Sigmoid colon (tissue), 7 donors: Measurements from ENCODE around the gene NUP62. TPM values are rescaled to one million over a fixed set of nuclear protein-coding genes. Genes with fewer than 3 reads are reported as not detected.

Experiments
- DNase-seq: peaks from one replicate; pipeline ENCODE4 v3.0.0-alpha.2; 2019
- H3K27ac ChIP-seq, 4 donors: fragments of 200-600 bp; sonication (generic); one replicate each; pipeline ENCODE4 v1.5.1; 2016 to 2019; ENCODE audit warnings: mild to moderate bottlenecking in 1 of 4
- H3K27me3 ChIP-seq, 3 donors: fragments of 200-600 bp; sonication (generic); one replicate each; pipeline ENCODE4 v1.5.1; 2019; ENCODE audit warnings: mild to moderate bottlenecking in 1 of 3
- H3K36me3 ChIP-seq, 4 donors: fragments of 200-600 bp; sonication (generic); one replicate each; pipeline ENCODE4 v1.5.1; 2016 to 2019
- H3K4me1 ChIP-seq, 4 donors: fragments of 200-600 bp; sonication (generic); one replicate each; pipeline ENCODE4 v1.5.1; 2017 to 2019
- H3K4me3 ChIP-seq, 4 donors: fragments of 200-600 bp; sonication (generic); one replicate each; pipeline ENCODE4 v1.5.1; 2017 to 2019; ENCODE audit warnings: mild to moderate bottlenecking in 2 of 4, moderate library complexity in 1 of 4
- H3K9me3 ChIP-seq, 4 donors: fragments of 200-600 bp in 3 of 4; sonication (generic) in 3 of 4; one replicate each; pipeline versions ENCODE4 v1.5.1 to v1.6.1; 2013 to 2019
- EP300 ChIP-seq, 4 donors: sonication (generic); formaldehyde crosslinking; IDR thresholded peaks; one replicate each; pipeline ENCODE4 v1.6.1; 2017; ENCODE audit warnings: antibody characterized with exemption in 4 of 4
- POLR2A ChIP-seq, 2 donors: fragments of 450-650 bp; IDR thresholded peaks; one replicate each; pipeline ENCODE4 v1.6.1; 2016; ENCODE audit warnings: antibody characterized with exemption in 2 of 2, mild to moderate bottlenecking in 2 of 2, moderate library complexity in 2 of 2
- POLR2AphosphoS5 ChIP-seq, 4 donors: sonication (generic); formaldehyde crosslinking; IDR thresholded peaks; one replicate each; pipeline ENCODE4 v1.6.1; 2017; ENCODE audit warnings: antibody characterized with exemption in 4 of 4
- WGBS, 2 donors: extraction: QIAGEN DNeasy Blood & Tissue Kit; methylation state at CpG; one replicate each; pipeline ENCODE4 v1.1.7; 2013; 5-methylcytosine and 5-hydroxymethylcytosine counted together
- intact Hi-C: fragments of 100-400 bp; cut with DNase I; formaldehyde crosslinking; loops from one replicate; pipeline ENCODE4 v1.15.1; 2023
- polyA plus RNA-seq, 3 donors: library from polyadenylated mRNA; stranded (reverse); fragments of 200-250 nt; gene quantifications; one replicate each; pipeline ENCODE4 v1.2.3, GENCODE V29; 2013
- total RNA-seq, 4 donors: library from RNA; depleted of rRNA; stranded (reverse); fragments of >200 nt; gene quantifications; one replicate each; pipeline ENCODE4 v1.1.0, GENCODE V29; 2016
- TF ChIP-seq, protein P1 (sequence below), 4 experiments: fragments of 450-650 bp in 3 of 4; fragments of 200-600 bp in 1 of 4; IDR thresholded peaks; one replicate each; pipeline ENCODE4 v1.5.1; 2016 to 2019; ENCODE audit warnings: antibody characterized with exemption in 4 of 4, mild to moderate bottlenecking in 3 of 4, moderate library complexity in 2 of 4
- donor health status: healthy with polysubstance abuse.
- donor health status: Bipolar disorder and iron deficiency.
- donor health status: healthy.

Gene NUP62
- total and polyA plus RNA-seq, 7 donors, result 10.2 to 42.6 (median 25.7) TPM

DNA sequence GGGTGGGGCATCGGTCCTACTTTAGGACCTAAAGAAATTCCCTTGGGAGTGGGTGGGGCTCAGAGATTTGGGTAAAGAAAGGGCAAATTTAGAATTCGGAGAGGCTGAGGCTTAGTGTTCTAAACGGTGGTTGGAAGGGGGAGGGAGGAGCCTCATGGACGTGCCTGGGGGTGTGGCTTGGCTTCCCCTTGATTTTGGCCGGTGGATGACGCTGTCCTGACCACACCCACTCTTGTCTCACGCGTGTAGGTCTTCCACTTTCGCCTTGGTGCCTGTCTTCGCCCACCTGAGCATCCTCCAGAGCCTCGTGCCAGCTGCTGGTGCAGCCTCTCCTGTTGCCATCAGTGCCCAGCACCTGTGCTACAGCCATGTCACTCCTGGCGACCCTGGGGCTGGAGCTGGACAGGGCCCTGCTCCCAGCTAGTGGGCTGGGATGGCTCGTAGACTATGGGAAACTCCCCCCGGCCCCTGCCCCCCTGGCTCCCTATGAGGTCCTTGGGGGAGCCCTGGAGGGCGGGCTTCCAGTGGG is 1.2 kb upstream of the NUP62 start:
- H3K9me3 ChIP-seq, result no peaks in the 10 kb centered on the region
- peaks cover 0 to 27% (median 21%) of the 10 kb centered on the region in 4 donors for H3K4me1 ChIP-seq
- H3K36me3 ChIP-seq, result peaks cover 0 to 12% (median 1%) of the 10 kb centered on the region in 4 donors
- intact Hi-C loops, result no loop called here
- peak overlapping the region in 2 of 4 donors; percentile 88 to 97 for H3K4me3 ChIP-seq
- DNase-seq, result no peak
- 71 to 72% methylated on average over 15 of the region's 15 CpGs for WGBS, 2 donors
- TF ChIP-seq POLR2A (IDR thresholded peaks at IDR 0.05) (no peak), POLR2AphosphoS5 (IDR thresholded peaks at IDR 0.05) (no peak), EP300 (IDR thresholded peaks at IDR 0.05) (no peak)
- TF ChIP-seq, protein P1, sequence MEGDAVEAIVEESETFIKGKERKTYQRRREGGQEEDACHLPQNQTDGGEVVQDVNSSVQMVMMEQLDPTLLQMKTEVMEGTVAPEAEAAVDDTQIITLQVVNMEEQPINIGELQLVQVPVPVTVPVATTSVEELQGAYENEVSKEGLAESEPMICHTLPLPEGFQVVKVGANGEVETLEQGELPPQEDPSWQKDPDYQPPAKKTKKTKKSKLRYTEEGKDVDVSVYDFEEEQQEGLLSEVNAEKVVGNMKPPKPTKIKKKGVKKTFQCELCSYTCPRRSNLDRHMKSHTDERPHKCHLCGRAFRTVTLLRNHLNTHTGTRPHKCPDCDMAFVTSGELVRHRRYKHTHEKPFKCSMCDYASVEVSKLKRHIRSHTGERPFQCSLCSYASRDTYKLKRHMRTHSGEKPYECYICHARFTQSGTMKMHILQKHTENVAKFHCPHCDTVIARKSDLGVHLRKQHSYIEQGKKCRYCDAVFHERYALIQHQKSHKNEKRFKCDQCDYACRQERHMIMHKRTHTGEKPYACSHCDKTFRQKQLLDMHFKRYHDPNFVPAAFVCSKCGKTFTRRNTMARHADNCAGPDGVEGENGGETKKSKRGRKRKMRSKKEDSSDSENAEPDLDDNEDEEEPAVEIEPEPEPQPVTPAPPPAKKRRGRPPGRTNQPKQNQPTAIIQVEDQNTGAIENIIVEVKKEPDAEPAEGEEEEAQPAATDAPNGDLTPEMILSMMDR (IDR thresholded peaks at IDR 0.05), result no peak
- peak overlapping the region; percentile 92 to 98 (median 94) for H3K27ac ChIP-seq
- no peaks in the 10 kb centered on the region for H3K27me3 ChIP-seq

DNA sequence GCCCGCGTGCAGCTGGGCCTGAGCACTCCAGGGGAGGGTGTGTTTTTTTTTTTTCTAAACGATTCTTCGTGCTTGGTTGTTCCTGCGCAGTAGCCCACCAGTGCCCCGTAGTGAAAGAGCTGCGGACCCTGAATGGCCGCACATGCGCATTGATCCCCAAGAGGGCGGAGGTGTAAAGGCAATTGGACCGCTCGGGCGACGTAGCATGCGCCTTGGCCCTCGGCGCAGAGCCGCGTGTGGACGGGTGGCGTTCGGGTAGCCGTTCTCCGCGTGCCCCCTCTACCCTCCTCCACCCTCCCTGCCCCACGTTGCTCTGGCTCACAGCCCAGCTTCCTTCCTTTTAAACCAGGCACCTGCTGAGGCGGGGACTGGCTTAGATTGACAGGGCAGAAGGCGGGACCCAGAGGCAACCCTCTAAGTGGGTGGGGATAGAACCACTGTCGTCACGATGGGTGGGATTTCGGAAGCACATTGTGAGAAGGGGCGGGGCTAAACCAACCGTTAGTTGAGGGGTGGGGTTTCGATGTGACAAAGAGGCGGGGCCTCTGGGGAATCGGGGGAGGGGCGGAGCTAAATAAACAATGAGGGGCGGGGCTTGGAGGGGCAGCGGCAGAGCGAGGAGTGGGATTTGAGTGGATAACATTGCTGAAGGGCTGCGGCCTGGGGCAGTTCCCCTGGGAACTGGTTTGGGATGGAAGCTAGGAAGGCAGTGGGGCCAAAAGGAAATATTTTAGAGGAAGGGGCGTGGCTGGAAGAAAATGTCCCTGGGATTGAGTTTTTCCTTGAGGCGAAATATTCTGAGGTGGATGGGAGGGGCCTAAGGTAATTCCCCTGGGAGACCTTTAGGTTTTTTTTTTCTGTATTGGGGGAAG is 543 bp upstream of the NUP62 start:
- Histone ChIP-seq H3K27me3 (no peaks in the 10 kb centered on the region), H3K9me3 (no peaks in the 10 kb centered on the region), H3K27ac (peak overlapping the region; percentile 92 to 98 (median 94)), H3K4me1 (peaks cover 0 to 27% (median 21%) of the 10 kb centered on the region in 4 donors), H3K4me3 (peak overlapping the region; percentile 80 to 98 (median 92)), H3K36me3 (peaks cover 0 to 19% (median 1%) of the 10 kb centered on the region in 4 donors)
- 4 to 5% methylated on average over 43 of the region's 43 CpGs for WGBS, 2 donors
- DNase-seq, result peak; percentile 97
- intact Hi-C loops, result no loop called here
- TF ChIP-seq POLR2AphosphoS5 (IDR thresholded peaks at IDR 0.05) (peak; percentile 47 to 68 (median 62)), POLR2A (IDR thresholded peaks at IDR 0.05) (peak in 1 of 2 donors; percentile 32), EP300 (IDR thresholded peaks at IDR 0.05) (no peak)
- TF ChIP-seq, protein P1 (IDR thresholded peaks at IDR 0.05), result peak in 1 of 4 experiments; percentile 45

DNA sequence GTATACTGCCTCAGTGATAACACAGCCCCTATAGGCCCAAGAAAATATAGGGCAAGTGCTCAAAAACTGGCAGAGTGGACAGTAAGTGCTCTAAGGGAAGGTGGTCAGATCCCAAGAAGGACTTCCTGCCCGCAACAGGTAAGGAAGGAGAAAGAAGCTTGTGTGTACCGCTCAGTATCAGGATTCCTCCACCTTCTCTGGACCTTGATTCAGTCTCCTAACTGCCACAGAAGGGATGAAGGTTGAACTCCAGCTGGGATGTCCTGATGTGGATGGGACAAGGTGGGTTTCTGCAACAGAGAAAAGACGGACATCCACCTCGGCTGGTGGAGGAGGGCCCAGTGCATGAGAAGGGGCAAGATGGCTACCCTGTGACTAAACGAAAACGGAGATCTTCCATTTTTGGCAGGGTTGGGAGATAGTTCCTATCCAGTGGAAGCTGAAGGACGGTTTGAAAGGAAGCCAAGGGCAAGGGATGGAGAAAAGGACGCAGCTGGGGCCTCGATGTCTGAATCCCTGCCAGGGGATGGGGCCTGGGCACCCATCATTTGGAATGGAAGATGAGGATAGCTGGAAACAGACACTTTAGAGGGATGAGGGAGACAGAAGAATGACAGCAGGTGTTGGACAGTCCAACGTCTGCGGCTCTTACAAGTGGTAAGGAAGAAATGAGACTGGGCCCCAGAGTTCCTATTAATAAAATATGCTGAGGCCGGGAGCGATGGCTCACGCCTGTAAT is 1.6 kb downstream of the NUP62 start:
- Histone ChIP-seq H3K27me3 (no peaks in the 10 kb centered on the region), H3K4me3 (peak overlapping the region in 1 of 4 donors; percentile 97)

DNA sequence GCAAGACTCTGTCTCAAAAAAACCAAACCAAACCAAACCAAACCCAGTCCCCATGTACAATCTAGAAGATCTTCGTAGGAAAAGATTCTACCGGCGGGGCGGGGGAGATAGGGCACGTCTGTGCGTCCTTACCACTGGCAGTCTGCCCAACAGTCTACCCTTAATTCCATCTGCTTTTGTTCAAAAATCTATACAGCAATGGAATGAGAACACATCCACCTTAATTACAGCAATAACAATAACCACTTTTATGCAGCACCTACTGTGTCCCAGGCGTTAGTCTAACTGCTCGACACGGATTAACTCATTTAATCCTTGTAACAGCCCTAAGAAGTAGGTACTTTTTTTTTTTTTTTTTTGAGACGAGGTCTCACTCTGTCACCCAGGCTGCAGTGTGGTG is 2.8 kb downstream of the NUP62 start:
- no peaks in the 10 kb centered on the region for H3K9me3 ChIP-seq

More for the DNA sequence above, 1.6 kb downstream of the NUP62 start:
- no peaks in the 10 kb centered on the region for H3K9me3 ChIP-seq
- peaks cover 0 to 35% (median 30%) of the 10 kb centered on the region in 4 donors for H3K4me1 ChIP-seq
- TF ChIP-seq, protein P1 (IDR thresholded peaks at IDR 0.05), result no peak
- TF ChIP-seq POLR2AphosphoS5 (IDR thresholded peaks at IDR 0.05), result no peak
- TF ChIP-seq POLR2A (IDR thresholded peaks at IDR 0.05), result no peak
- no peak for TF ChIP-seq EP300 (IDR thresholded peaks at IDR 0.05)
- WGBS, 2 donors, result 88 to 89% methylated on average over 14 of the region's 14 CpGs
- peaks cover 4 to 41% (median 11%) of the 10 kb centered on the region in 4 donors for H3K36me3 ChIP-seq
- intact Hi-C loops, result no loop called here
- H3K27ac ChIP-seq, result peak overlapping the region in 3 of 4 donors; percentile 92 to 96 (median 92)
- no peak for DNase-seq

More for the DNA sequence above, 2.8 kb downstream of the NUP62 start:
- H3K27me3 ChIP-seq, result no peaks in the 10 kb centered on the region
- intact Hi-C loops, result no loop called here
- no peak for DNase-seq
- H3K27ac ChIP-seq, result no peak overlapping the region
- no peak overlapping the region for H3K4me3 ChIP-seq
- no peak for TF ChIP-seq POLR2AphosphoS5 (IDR thresholded peaks at IDR 0.05)
- TF ChIP-seq POLR2A (IDR thresholded peaks at IDR 0.05), result no peak
- TF ChIP-seq EP300 (IDR thresholded peaks at IDR 0.05), result no peak
- TF ChIP-seq, protein P1 (IDR thresholded peaks at IDR 0.05), result no peak
- 93 to 94% methylated on average over 10 of the region's 10 CpGs for WGBS, 2 donors
- H3K4me1 ChIP-seq, result peaks cover 0 to 35% (median 30%) of the 10 kb centered on the region in 4 donors
- H3K36me3 ChIP-seq, result peaks cover 4 to 52% (median 12%) of the 10 kb centered on the region in 4 donors
